ENCODE results near the gene ITK.

DNA sequence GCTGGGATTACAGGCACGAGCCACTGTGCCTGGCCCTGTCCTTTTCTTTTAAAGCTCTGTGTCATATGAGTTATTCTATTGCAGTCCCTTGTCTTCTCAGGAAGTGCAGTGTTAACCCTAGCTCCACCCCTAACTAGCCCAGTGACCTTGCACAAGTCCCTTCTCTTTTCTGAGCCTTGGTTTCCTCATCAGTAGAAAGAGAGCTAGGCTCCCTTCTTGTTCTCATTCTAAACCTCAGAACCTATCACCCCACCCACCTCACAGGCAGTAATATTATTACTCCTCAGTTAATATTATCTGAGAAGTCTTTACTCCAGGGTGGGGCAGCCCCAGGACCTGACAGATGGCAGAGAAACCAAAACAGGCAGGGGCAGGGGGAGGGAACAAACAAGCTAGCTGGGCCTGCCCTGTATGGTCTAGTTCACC lies 92.5 kb downstream of the ITK start:
- TF ChIP-seq, protein P1, sequence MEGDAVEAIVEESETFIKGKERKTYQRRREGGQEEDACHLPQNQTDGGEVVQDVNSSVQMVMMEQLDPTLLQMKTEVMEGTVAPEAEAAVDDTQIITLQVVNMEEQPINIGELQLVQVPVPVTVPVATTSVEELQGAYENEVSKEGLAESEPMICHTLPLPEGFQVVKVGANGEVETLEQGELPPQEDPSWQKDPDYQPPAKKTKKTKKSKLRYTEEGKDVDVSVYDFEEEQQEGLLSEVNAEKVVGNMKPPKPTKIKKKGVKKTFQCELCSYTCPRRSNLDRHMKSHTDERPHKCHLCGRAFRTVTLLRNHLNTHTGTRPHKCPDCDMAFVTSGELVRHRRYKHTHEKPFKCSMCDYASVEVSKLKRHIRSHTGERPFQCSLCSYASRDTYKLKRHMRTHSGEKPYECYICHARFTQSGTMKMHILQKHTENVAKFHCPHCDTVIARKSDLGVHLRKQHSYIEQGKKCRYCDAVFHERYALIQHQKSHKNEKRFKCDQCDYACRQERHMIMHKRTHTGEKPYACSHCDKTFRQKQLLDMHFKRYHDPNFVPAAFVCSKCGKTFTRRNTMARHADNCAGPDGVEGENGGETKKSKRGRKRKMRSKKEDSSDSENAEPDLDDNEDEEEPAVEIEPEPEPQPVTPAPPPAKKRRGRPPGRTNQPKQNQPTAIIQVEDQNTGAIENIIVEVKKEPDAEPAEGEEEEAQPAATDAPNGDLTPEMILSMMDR (IDR thresholded peaks at IDR 0.05) = no peak
- TF ChIP-seq POLR2AphosphoS5 (IDR thresholded peaks at IDR 0.05) (no peak), POLR2A (IDR thresholded peaks at IDR 0.05; ENCODE audit: low read depth) (no peak), EP300 (IDR thresholded peaks at IDR 0.05) (no peak)
